Adrenal gland (tissue), 5 donors: ENCODE data around the gene ODAD3.

Experiments
- CTCF ChIP-seq, 6 experiments: fragments of 450-650 bp in 4 of 6; fragments of 200-600 bp in 2 of 6; sonication (generic) in 1 of 6; IDR thresholded peaks; 1 replicate in 5 of 6; 2 replicates in 1 of 6; pipeline versions ENCODE4 v1.5.1 to v1.8.0; 2016 to 2021; ENCODE audit warnings: antibody characterized with exemption in 6 of 6, mild to moderate bottlenecking in 2 of 6, moderate library complexity in 1 of 6
- POLR2A ChIP-seq, 2 donors: fragments of 450-650 bp; IDR thresholded peaks; one replicate each; pipeline ENCODE4 v1.6.1; 2017; ENCODE audit warnings: antibody characterized with exemption in 2 of 2, mild to moderate bottlenecking in 2 of 2, moderate library complexity in 1 of 2
- donor health status: DM: no; HTN: no; CAD: no.

GRCh38 chr19:11452620-11453310, 17.8 kb upstream of the ODAD3 start:
- TF ChIP-seq CTCF (IDR thresholded peaks at IDR 0.05): no peak
- no peak for TF ChIP-seq POLR2A (IDR thresholded peaks at IDR 0.05)
